WTC11 (cell line): ENCODE measurements around the gene DPY19L3.

Experiments used
- CTCF ChIP-seq: fragments of 200-600 bp; IDR thresholded peaks from 2 replicates; pipeline ENCODE4 v1.8.0; 2022; ENCODE audit warnings: antibody characterized with exemption
- ELF4 ChIP-seq: sonication (generic); formaldehyde crosslinking; IDR thresholded peaks from 2 replicates; pipeline ENCODE4 v1.8.1; 2022; ENCODE audit warnings: low read depth, mild to moderate bottlenecking, moderate library complexity, missing genetic modification reagents
- KAT7 ChIP-seq: sonication (generic); formaldehyde crosslinking; IDR thresholded peaks from 2 replicates; pipeline ENCODE4 v1.8.1; 2023; ENCODE audit warnings: missing genetic modification reagents, mild to moderate bottlenecking, borderline replicate concordance
- NR1H2 ChIP-seq: sonication (generic); formaldehyde crosslinking; IDR thresholded peaks from 2 replicates; pipeline ENCODE4 v1.9.0; 2021; ENCODE audit warnings: mild to moderate bottlenecking, moderate library complexity, missing genetic modification reagents
- TCF7 ChIP-seq: sonication (generic); formaldehyde crosslinking; IDR thresholded peaks from 2 replicates; pipeline ENCODE4 v1.8.0; 2022; ENCODE audit warnings: mild to moderate bottlenecking, low read depth, missing genetic modification reagents, moderate library complexity
- USF2 ChIP-seq: sonication (generic); formaldehyde crosslinking; IDR thresholded peaks from 2 replicates; pipeline ENCODE4 v1.8.1; 2023; ENCODE audit warnings: mild to moderate bottlenecking, missing genetic modification reagents, moderate library complexity
- ZBTB43 ChIP-seq: sonication (generic); formaldehyde crosslinking; IDR thresholded peaks from 2 replicates; pipeline ENCODE4 v1.8.1; 2023; ENCODE audit warnings: mild to moderate bottlenecking, missing genetic modification reagents
- ZSCAN18 ChIP-seq: fragments of 250-450 bp; sonication (Bioruptor Pico); IDR thresholded peaks from 2 replicates; pipeline ENCODE4 v2.1.2; 2022; ENCODE audit warnings: mild to moderate bottlenecking, moderate library complexity

GRCh38 chr19:32388393-32388855 is 17.1 kb upstream of the DPY19L3 start:
- TF ChIP-seq KAT7 (CRISPR knock-in tag) (no peak), CTCF (no peak), TCF7 (CRISPR knock-in tag) (no peak), ZBTB43 (no peak), ZSCAN18 (CRISPR knock-in tag) (no peak), USF2 (CRISPR knock-in tag) (no peak), ELF4 (CRISPR knock-in tag) (no peak), NR1H2 (no peak)
